Inflammatory macrophage treated with lipopolysaccharide for 1 hour (primary cell): Measurements from ENCODE around the gene KLHL33.

Source experiments
- DNase-seq, 2 donors: peaks; one replicate each; pipeline ENCODE4 v3.0.0-alpha.2; 2020 to 2022

KLHL33 gene

DNA sequence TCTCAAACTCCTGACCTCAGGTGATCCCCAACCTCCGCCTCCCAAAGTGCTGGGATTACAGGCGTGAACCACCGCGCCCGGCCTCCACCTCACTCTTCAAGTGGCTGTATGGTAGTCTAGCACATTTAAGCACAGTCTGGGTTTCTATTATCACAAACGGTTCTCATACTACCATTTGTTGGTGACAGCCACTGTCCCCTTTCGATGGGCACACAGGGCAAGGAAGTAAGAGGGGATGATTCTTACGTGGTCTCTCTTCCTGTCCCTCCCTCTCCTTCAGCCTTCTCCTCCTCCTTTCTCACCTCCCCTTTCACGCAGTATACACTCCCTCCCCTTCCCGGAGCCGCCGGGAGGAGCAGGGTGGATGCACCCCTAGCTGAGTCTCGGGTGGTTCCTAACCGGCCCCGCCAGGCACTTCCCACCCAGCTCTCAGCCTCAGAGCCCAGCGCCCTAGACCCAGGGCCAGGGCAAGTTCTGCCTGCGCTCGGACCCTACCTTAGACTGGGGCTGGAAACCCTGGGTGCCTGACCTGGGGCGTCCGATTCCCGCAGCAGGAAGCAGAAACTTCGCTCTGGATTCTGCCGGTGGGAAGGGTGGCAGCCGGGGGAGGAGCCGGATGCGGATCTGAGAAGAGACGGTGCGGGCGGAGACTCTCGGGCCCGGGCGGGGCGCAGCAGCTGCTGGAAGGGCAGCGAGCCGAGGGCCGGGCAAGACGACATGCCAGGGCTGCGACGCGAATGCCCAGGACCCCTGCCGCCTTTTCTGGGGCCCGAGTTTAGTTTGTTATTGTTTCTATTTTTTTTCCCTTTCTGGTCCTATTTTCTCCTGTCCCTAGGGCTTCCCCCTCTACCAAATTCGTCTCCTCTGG is 22.9 kb downstream of the KLHL33 start, which contains the start of gene TEP1:
TSS of gene TEP1 (minus strand) at position 626 of the 868 bp plus-strand sequence. CDS start 5,062 bp downstream, outside the sequence.
- DNase-seq = peak; percentile 77 to 82

- peak; percentile 61 to 71 for DNase-seq
Observed at GRCh38 chr14:20412411-20412810, 23.6 kb downstream of the KLHL33 start.

GRCh38 chr14:20409226-20409625 is 26.7 kb downstream of the KLHL33 start:
- no peak for DNase-seq

- DNase-seq = no peak
Observed at GRCh38 chr14:20403521-20403920, 32.4 kb downstream of the KLHL33 start.

GRCh38 chr14:20400965-20401593 is 34.9 kb downstream of the KLHL33 start:
- DNase-seq = no peak

DNA sequence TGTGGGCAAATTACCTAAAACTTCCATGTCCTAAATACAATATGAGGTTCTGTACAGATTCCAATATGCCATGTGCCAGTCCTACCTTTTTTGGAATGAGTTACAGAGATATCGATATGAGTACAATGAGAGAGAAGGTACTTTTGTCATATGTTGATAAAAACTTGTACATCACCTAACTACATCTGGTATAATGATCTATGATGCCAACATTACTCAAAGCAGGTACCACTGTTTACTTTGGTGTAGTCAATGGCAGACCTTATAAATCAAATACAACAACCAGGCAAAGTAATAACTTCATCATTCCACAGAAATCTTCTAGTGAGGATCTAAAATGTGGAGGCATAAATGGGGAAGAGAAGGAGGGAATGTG is 35.4 kb downstream of the KLHL33 start:
- no peak for DNase-seq

DNA sequence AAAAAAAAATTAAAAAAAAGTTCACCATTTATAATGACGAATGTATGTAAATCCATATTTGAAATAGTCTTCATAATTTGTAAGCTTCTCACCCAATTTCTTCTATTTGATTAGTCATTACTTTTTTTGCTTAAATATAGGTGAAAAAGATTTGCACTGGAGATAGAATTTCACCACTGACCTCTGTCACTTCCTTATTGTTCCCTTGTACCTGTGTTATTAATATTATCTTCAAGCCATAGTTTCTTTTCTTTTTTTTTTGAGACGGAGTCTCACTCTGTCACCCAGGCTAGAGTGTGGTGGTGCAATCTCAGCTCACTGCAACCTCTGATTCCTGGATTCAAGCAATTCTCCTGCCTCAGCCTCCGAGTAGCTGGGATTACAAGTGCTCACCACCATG is 38.5 kb downstream of the KLHL33 start:
- no peak for DNase-seq

DNA sequence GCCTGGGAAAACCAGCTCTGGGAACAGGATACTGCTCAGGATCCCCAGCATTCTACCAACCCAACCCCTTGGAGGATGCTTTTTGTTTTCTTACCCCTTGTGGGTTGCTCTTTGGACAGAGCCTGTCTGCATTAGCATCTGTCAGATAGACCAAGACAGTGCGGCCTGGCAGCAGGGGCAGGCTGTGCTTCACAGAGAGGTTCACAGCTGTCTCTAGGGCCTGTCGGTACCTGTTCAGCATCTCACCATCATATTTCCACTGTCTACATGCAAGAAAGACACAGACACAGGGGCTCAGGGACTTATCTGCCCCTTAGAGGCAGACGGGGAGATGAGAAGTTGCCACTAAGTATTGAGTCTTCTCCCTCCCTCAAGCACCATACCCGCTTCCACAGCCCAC is 44.5 kb downstream of the KLHL33 start:
- no peak for DNase-seq

DNA sequence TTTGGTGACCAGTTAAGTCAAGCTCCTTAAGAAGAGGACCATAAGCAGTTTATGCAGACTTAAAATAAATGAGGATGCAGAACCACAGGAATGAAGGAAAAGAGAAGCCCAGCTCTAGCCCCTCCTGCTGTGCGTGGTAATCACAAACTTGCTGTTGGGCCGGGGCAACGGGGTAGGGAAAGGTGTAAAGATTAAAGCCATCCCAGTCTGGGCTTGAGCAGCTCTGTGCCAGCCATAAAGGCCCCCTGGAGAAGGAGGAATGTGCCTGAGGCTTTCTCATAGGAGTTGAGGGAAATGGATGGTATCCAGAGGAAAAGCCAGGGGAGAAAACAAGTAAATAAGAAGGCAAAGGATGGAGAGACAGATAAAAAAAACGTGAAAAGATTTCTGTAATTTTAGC is 47.8 kb downstream of the KLHL33 start:
- no peak for DNase-seq

- DNase-seq = peak; percentile 83 to 88
Observed at GRCh38 chr14:20387576-20387975, 48.4 kb downstream of the KLHL33 start.

DNA sequence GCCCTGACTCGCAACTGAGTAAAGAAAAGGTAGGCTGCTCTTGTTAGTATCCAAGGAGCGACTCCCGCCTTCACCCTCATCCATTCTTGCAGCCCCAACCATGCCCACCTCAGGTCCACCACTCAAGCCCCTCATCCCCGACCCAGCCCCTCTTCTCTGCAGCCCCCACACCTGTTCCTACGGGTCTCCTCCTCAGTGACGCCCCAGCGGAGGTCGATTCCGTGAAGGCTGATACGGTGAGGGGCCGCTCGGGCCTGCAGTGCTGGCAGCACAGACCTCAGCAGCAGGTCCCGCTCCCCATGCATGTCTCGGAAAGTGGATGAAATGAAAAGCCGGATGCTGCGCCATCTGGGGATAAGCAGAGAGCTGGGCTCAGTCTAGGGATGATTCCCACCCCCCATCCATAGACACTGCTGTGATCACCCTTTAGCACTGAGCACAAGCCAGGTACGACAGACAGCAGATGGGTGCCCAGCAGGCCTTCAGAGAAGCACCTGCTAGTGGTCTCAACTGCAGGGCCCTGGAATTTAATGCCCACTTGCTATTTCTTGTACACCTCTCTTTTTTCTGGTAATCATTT is 49.6 kb downstream of the KLHL33 start:
- DNase-seq = no peak

DNA sequence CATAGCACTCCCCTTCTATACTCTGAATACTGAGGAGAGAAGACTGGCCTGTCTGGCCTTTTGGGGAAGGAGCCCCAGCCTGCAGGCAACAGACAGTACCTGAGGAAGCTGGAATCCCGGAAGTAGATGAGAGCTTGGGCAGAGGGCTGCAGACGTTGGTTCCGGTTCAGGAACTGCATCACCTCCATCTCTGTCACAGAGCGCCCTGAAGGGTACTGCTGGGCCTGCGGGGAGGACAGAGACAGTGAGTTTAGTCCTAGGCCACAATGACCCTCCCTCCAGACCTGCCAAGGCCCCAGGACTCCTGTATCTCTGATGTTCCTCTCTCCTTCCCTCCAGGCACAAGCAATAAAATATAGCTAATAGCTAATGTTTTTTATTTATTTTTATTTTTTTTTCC is 51.1 kb downstream of the KLHL33 start:
- no peak for DNase-seq

- DNase-seq = no peak
Observed at GRCh38 chr14:20384321-20384720, 51.6 kb downstream of the KLHL33 start.

- no peak for DNase-seq
Observed at GRCh38 chr14:20383636-20384035, 52.3 kb downstream of the KLHL33 start.

DNA sequence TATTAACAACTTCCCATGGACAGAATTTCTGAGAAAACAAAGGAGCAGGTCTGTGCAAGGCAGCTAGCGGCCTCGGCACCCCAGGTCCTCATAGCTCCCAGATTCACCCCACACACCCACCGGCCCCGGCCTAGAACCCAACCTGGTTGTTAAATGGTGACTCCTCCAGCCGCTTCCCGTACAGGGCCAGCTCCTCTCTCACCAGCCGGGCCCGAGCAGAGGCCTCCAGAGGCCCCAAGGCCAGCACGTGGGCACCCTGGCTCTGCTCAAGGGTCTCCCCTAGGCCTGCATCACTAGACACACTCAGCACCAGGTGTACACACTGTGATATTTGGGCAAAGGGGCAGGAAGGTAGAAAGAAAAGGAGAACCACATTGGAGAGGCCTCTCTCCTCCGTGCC is 52.9 kb downstream of the KLHL33 start:
- no peak for DNase-seq

- DNase-seq = no peak
Observed at GRCh38 chr14:20382526-20382925, 53.4 kb downstream of the KLHL33 start.

- DNase-seq = no peak
Observed at GRCh38 chr14:20381341-20381740, 54.6 kb downstream of the KLHL33 start.

GRCh38 chr14:20380681-20381080 is 55.3 kb downstream of the KLHL33 start:
- no peak for DNase-seq

- DNase-seq = no peak
Observed at GRCh38 chr14:20379743-20380142, 56.2 kb downstream of the KLHL33 start.

GRCh38 chr14:20377171-20377570 is 58.8 kb downstream of the KLHL33 start:
- no peak for DNase-seq

DNA sequence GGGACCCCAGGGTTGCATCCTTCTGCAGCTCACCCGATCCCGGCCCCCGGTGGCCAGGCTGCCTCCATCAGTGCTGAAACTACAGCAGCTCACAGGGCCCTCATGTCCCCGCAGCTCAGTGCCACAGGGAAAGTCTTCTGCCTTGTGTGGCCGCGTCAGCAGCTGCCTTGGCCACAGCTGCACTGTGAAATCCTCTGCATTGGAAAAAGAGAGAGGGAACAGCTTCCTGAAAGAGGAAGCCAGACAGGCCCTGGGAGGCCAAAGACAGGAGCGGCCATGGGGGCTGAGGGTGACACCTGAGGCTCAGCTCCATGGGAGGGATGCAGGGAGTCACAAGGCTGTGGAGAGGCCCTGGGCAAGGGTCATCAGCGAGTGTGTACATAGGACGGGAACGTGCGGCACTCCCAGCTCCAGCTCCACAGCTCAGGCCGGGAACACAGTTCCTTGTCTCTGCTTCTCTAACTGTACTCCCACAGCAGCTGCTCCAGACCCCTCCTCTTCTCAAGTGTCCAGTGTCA is 59.8 kb downstream of the KLHL33 start:
- DNase-seq = no peak
